ENCODE measurements around the gene JDP2. TPM values are rescaled to one million over a fixed set of nuclear protein-coding genes. Genes with fewer than 3 reads are reported as not detected.

The JDP2 gene
- total RNA-seq, 1 donor from 2014 or later, result 44.4 TPM

GRCh38 chr14:75383721-75384120 is 44.1 kb upstream of the JDP2 start:
- no peak overlapping the region for H3K27ac Mint-ChIP-seq
- peaks cover 5% of the 10 kb centered on the region for H3K27me3 Mint-ChIP-seq (ENCODE audit: low read depth)
- no peak for DNase-seq (ENCODE audit: low spot score in 2 of 2, unreplicated experiment in 2 of 2)
- no peak overlapping the region for H3K4me3 Mint-ChIP-seq
- H3K36me3 Mint-ChIP-seq, result peaks cover 1% of the 10 kb centered on the region
- TF ChIP-seq CTCF (IDR thresholded peaks at IDR 0.05; ENCODE audit: unreplicated experiment), result no peak
- H3K4me1 Mint-ChIP-seq, result peaks cover 7% of the 10 kb centered on the region
- peaks cover 25% of the 10 kb centered on the region for H3K9me3 Mint-ChIP-seq

GRCh38 chr14:75389679-75390078 is 38.1 kb upstream of the JDP2 start:
- TF ChIP-seq CTCF (IDR thresholded peaks at IDR 0.05; ENCODE audit: unreplicated experiment), result no peak
- Mint-ChIP-seq H3K27me3 (ENCODE audit: low read depth) (peaks cover 2% of the 10 kb centered on the region), H3K36me3 (peaks cover 1% of the 10 kb centered on the region), H3K4me3 (no peak overlapping the region), H3K4me1 (no peaks in the 10 kb centered on the region), H3K9me3 (peaks cover 12% of the 10 kb centered on the region), H3K27ac (no peak overlapping the region)
- DNase-seq (ENCODE audit: low spot score in 2 of 2, unreplicated experiment in 2 of 2), result no peak

GRCh38 chr14:75390183-75390582 is 37.6 kb upstream of the JDP2 start:
- no peaks in the 10 kb centered on the region for H3K36me3 Mint-ChIP-seq
- H3K4me1 Mint-ChIP-seq, result no peaks in the 10 kb centered on the region
- H3K27ac Mint-ChIP-seq, result no peak overlapping the region
- no peak for TF ChIP-seq CTCF (IDR thresholded peaks at IDR 0.05; ENCODE audit: unreplicated experiment)
- H3K9me3 Mint-ChIP-seq, result peaks cover 7% of the 10 kb centered on the region
- peaks cover 2% of the 10 kb centered on the region for H3K27me3 Mint-ChIP-seq (ENCODE audit: low read depth)
- H3K4me3 Mint-ChIP-seq, result no peak overlapping the region
- no peak for DNase-seq (ENCODE audit: low spot score in 2 of 2, unreplicated experiment in 2 of 2)

- Mint-ChIP-seq H3K27ac (no peak overlapping the region), H3K4me3 (no peak overlapping the region), H3K9me3 (no peaks in the 10 kb centered on the region), H3K27me3 (ENCODE audit: low read depth) (peaks cover 3% of the 10 kb centered on the region), H3K4me1 (no peaks in the 10 kb centered on the region), H3K36me3 (no peaks in the 10 kb centered on the region)
- no peak for DNase-seq (ENCODE audit: low spot score in 2 of 2, unreplicated experiment in 2 of 2)
- no peak for TF ChIP-seq CTCF (IDR thresholded peaks at IDR 0.05; ENCODE audit: unreplicated experiment)
Observed at GRCh38 chr14:75391953-75392352, 35.9 kb upstream of the JDP2 start.

- H3K27me3 Mint-ChIP-seq (ENCODE audit: low read depth), result peaks cover 3% of the 10 kb centered on the region
- H3K4me1 Mint-ChIP-seq, result peaks cover 2% of the 10 kb centered on the region
- H3K36me3 Mint-ChIP-seq, result no peaks in the 10 kb centered on the region
- H3K9me3 Mint-ChIP-seq, result no peaks in the 10 kb centered on the region
- H3K27ac Mint-ChIP-seq, result no peak overlapping the region
- no peak for DNase-seq (ENCODE audit: low spot score in 2 of 2, unreplicated experiment in 2 of 2)
- H3K4me3 Mint-ChIP-seq, result no peak overlapping the region
- no peak for TF ChIP-seq CTCF (IDR thresholded peaks at IDR 0.05; ENCODE audit: unreplicated experiment)
Observed at GRCh38 chr14:75392686-75393641, 34.9 kb upstream of the JDP2 start.

All from mesothelial cell of epicardium (in vitro differentiated cells).